ENCODE results near the gene ZC3H12C.
"Not testable (repeated sequence)": the region's sequence is repeated elsewhere in the genome, so short reads cannot be mapped to it uniquely, and the experiment has no call there.

ZC3H12C gene

GRCh38 chr11:110186456-110186855, 93.3 kb downstream of the ZC3H12C start:
- no peak for DNase-seq

GRCh38 chr11:110186867-110187266, 93.7 kb downstream of the ZC3H12C start:
- no peak for DNase-seq

GRCh38 chr11:110187731-110188130, 94.5 kb downstream of the ZC3H12C start:
- no peak for DNase-seq

GRCh38 chr11:110190885-110191284, 97.7 kb downstream of the ZC3H12C start:
- no peak for DNase-seq

GRCh38 chr11:110192604-110193282, 99.6 kb downstream of the ZC3H12C start:
- not testable (repeated sequence) for DNase-seq

GRCh38 chr11:110194211-110194766, 101.1 kb downstream of the ZC3H12C start:
- DNase-seq: not testable (repeated sequence)

GRCh38 chr11:110196241-110196754, 103.1 kb downstream of the ZC3H12C start:
- no peak for DNase-seq

GRCh38 chr11:110196884-110197420, 103.8 kb downstream of the ZC3H12C start:
- no peak for DNase-seq

GRCh38 chr11:110198031-110198729, 105.0 kb downstream of the ZC3H12C start:
- DNase-seq: no peak

GRCh38 chr11:110199184-110199981, 106.2 kb downstream of the ZC3H12C start:
- no peak for DNase-seq

GRCh38 chr11:110200241-110200640, 107.0 kb downstream of the ZC3H12C start:
- no peak for DNase-seq

GRCh38 chr11:110200836-110201235, 107.6 kb downstream of the ZC3H12C start:
- DNase-seq: no peak

GRCh38 chr11:110207123-110207522, 113.9 kb downstream of the ZC3H12C start:
- DNase-seq: no peak

- not testable (repeated sequence) for DNase-seq
Observed at GRCh38 chr11:110208678-110209312, 115.6 kb downstream of the ZC3H12C start.

- not testable (repeated sequence) for DNase-seq
Observed at GRCh38 chr11:110209313-110209694, 116.1 kb downstream of the ZC3H12C start.

- no peak for DNase-seq
Observed at GRCh38 chr11:110217223-110217877, 124.2 kb downstream of the ZC3H12C start.

- no peak for DNase-seq
Observed at GRCh38 chr11:110217936-110218335, 124.7 kb downstream of the ZC3H12C start.

GRCh38 chr11:110219006-110219785, 126.0 kb downstream of the ZC3H12C start:
- no peak for DNase-seq

All from activated naive CD4-positive, alpha-beta T cell treated with Interleukin-2 at 50 U/mL for 16 hours (primary cell).